T-helper 17 cell (primary cell): ENCODE measurements around the gene MYORG. TPM values are rescaled to one million over a fixed set of nuclear protein-coding genes. Genes with fewer than 3 reads are reported as not detected.
A peak's percentile ranks its signal among the peaks of the same experiment; 100 is the strongest.

ENCODE experiments used
- ATAC-seq: fragments of 150-1000 bp; cut with Tn5 transposase; 2 replicates; pipeline ENCODE4 v1.10.0; 2021; ENCODE audit warnings: mild to moderate bottlenecking, moderate library complexity
- DNase-seq, 3 donors: peaks; one replicate each; pipeline versions ENCODE4 v3.0.0 to v3.0.0-alpha.2; 2020 to 2021
- H3K9me3 ChIP-seq: one replicate; pipeline ENCODE4 v1.7.0; 2013; ENCODE audit warnings: low read length, mild to moderate bottlenecking; ENCODE audit not compliant: control insufficient read depth, poor library complexity, severe bottlenecking
- H3K27ac Mint-ChIP-seq: one replicate; pipeline ENCODE4 v1.8.0; 2022; ENCODE audit warnings: mild to moderate bottlenecking, moderate library complexity, mixed read lengths
- H3K27me3 Mint-ChIP-seq: one replicate; pipeline ENCODE4 v1.8.0; 2022; ENCODE audit warnings: mixed read lengths
- H3K36me3 Mint-ChIP-seq: one replicate; pipeline ENCODE4 v1.8.0; 2022; ENCODE audit warnings: low read depth, mixed read lengths
- H3K4me1 Mint-ChIP-seq: one replicate; pipeline ENCODE4 v1.8.0; 2022; ENCODE audit warnings: mild to moderate bottlenecking, mixed read lengths
- H3K4me3 Mint-ChIP-seq: one replicate; pipeline ENCODE4 v1.8.0; 2022; ENCODE audit warnings: mild to moderate bottlenecking, moderate library complexity, mixed read lengths
- total RNA-seq, 4 donors: library from RNA in 2 of 4; stranded (reverse) in 2 of 4; gene quantifications; one replicate each; pipeline ENCODE4 v1.2.3 and lab custom pipeline; 2022 to 2026

MYORG gene
- total RNA-seq, 2 donors from 2014 or later = 0.42 to 0.65 TPM

DNA sequence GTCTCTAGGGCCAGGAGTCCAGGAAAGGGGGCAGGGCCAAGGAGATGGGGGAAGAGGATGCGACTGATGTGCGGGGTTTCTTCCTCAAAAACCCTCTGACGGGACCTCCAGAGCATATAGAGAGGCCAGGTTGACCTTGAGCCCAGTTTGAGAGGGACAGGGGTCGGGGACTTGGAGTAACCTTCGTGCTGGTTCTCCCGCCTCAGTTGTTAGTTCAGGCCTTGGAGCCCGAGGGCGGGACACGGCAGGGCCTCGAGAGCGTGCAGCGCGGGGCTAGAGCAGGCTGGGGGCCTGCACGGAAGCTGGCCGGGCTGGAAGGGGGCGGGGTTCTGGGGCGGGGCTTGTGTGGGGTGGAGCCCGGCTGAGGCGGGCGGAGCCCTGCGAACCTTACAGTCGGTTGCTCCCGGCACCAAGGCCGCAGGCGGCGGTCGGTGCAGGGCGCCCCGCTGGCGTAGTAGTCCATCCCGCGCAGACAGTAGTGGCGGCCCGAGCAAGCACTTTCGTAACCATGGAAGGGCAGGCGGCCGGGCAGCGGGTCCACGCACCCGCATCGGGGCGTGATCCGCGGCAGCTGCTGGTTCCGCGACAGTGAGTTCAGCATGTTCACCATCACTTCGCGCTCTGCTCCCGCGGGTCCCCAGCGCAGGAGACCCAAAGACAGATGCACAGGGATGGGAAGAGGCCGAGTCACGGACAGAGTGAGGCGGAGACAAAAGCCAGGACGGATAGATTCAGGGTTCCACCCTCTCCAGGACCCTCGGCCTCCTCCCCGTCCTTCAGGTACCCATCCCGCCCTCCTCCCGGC lies 4.0 kb upstream of the MYORG start:
- peak; percentile 50 for ATAC-seq
- Mint-ChIP-seq H3K36me3 (no peaks in the 10 kb centered on the region), H3K27me3 (no peaks in the 10 kb centered on the region), H3K4me1 (peaks cover 47% of the 10 kb centered on the region), H3K4me3 (peak overlapping the region; percentile 86), H3K27ac (peak overlapping the region; percentile 68)
- DNase-seq = peak; percentile 55 to 79 (median 77)
- no peaks in the 10 kb centered on the region for H3K9me3 ChIP-seq

DNA sequence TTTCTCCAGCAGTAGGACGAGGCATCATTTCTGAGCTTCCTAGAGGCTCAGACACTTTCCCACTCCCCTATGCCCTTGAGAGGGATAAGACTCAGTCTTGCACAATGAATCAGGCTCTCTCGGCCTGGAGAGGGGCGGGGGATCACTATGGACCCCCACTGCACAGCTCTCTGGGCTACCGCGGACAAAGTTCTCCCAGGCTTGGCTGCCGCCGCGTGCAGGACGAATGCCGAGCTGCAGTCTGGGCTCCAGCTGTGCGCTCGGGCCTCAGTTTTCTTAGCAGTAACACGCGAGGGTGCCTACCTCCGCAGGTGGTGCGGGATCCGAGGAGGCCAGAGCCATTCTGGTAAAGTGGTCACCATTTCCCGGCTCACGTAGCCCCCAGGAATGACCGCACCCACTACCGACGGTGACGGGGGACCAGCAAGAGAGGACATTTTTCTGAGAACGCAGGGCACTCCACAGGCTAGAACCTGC lies 3.4 kb upstream of the MYORG start:
- H3K9me3 ChIP-seq = no peaks in the 10 kb centered on the region
- H3K27ac Mint-ChIP-seq = peak overlapping the region; percentile 68
- no peaks in the 10 kb centered on the region for H3K27me3 Mint-ChIP-seq
- no peaks in the 10 kb centered on the region for H3K36me3 Mint-ChIP-seq
- DNase-seq (no peak), ATAC-seq (no peak)
- peaks cover 50% of the 10 kb centered on the region for H3K4me1 Mint-ChIP-seq
- H3K4me3 Mint-ChIP-seq = peak overlapping the region; percentile 86

DNA sequence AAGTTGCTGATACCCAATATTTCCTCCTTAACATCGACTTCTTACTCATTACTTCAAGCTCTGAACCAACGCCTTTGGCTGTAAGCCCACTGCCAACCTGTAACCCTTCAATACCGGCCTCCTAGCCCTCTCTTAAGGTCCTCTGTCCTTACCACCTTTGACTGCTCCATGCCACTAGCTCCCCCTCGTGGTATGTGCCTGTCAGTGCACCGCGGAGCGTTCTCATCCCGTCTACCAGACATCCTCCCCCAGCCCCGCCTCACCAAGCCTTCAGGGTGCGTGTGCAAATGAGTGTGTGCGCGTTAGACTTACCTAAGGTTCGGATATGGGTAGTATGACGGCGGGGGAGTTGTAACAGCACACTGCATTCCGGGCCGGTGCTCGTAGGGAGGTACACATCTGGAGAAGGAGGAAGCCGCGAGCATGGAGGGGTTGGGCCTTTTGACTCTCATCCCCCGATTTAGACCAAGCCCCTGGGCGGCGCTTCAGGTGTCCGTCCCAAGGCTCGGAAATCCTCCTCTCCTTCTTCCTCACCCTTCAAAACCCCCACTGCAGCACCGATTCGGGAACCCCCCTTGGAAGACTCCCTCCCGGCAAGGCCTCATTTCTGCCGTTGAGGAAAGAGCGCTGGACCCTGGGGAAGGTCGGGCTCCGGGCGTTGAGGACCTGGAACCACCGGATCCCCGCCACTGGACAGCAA lies 2.8 kb upstream of the MYORG start:
- H3K27ac Mint-ChIP-seq = peak overlapping the region; percentile 68
- peak overlapping the region; percentile 86 for H3K4me3 Mint-ChIP-seq
- peaks cover 47% of the 10 kb centered on the region for H3K4me1 Mint-ChIP-seq
- peak; percentile 43 for ATAC-seq
- H3K36me3 Mint-ChIP-seq = no peaks in the 10 kb centered on the region
- peak; percentile 71 to 85 (median 81) for DNase-seq
- no peaks in the 10 kb centered on the region for H3K9me3 ChIP-seq
- H3K27me3 Mint-ChIP-seq = no peaks in the 10 kb centered on the region

DNA sequence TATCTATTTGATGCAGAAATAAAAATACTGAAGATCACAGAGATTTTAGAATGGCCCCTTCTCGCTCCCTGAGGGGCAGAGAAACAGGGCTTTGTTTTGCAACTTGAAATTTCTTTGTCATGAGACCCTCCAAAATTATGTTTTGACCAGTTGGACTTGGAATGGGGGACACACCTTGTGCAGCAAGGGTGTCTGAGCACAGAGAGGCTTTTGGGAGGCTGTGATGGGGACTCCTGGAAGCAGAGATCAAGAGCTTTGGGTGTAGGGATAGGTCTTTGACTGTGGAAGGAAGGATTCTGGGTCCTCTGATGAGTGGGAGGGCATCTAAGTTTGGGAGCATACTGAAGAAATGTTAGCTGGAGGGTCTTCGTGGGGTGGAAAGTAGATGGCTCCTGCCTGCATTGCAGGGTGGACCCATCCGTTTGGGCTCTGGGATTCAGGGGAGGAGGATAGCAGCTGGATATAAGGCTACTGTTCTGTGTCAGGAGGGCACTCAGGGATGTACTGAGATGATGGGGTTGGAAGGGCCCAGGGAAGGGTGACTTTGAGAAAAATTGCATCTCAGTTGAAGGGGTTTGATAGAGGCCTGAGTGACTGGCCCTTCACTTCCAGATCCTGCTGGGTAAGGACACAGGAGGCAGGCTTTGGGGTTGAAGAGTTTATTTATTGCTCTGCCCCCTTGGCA lies 1.8 kb upstream of the MYORG start:
- Mint-ChIP-seq H3K27me3 (no peaks in the 10 kb centered on the region), H3K36me3 (no peaks in the 10 kb centered on the region), H3K4me1 (peaks cover 49% of the 10 kb centered on the region), H3K27ac (no peak overlapping the region), H3K4me3 (peak overlapping the region; percentile 86)
- DNase-seq = no peak
- no peak for ATAC-seq
- no peaks in the 10 kb centered on the region for H3K9me3 ChIP-seq

DNA sequence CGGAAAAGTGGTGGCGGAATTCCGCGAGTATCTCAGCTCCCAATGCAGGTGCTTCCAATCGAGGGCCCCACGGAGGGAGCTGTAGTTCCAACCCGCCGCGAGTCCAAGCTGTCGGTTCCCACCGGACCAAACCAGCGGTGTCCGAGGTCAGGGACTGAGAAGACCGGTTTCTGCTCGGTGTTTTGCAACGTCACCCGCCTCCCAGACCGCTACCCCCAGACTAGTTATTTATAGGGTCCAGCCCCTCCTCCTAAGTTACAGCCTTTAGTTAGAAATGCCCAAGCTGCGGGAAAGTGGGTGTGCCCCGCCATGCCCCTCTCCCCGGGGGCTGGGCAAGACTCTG lies 677 bp upstream of the MYORG start:
- peaks cover 49% of the 10 kb centered on the region for H3K4me1 Mint-ChIP-seq
- ATAC-seq = no peak
- no peak for DNase-seq
- H3K27me3 Mint-ChIP-seq = no peaks in the 10 kb centered on the region
- peak overlapping the region; percentile 93 for H3K4me3 Mint-ChIP-seq
- no peaks in the 10 kb centered on the region for H3K9me3 ChIP-seq
- no peaks in the 10 kb centered on the region for H3K36me3 Mint-ChIP-seq
- no peak overlapping the region for H3K27ac Mint-ChIP-seq

DNA sequence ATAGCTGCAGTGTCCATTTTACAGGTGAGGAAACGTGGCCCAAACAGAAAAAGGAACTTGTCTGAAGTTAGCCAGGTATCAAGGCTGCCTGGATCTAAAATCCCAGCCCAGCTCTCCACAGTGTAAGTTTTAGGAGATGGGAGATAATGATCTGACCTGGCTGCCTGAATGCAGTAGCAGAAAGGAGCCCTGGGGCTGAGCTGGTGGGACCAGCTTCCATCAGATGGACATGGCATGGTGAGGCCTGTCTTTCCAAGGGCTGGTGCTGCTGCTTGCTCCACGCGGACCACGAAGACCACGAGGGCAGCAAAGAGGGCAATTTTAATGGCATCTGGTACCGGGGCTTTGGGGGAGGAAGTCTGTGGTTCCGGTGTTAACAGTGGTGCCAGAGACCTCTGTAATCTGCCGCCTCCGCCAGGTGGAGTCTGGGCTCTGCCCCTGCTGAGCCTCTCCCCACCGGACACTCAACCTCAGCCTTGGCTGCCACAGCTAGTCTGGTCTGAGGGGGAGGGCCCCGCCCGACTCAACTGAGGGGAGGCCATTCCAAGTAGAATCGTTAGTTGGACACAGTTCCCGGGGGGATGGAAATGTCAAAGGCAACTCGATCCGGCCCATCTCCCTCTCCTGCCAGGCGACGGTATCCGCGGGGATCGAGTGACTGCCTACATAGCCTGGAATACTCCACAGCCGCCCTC lies 650 bp downstream of the MYORG start:
- H3K27ac Mint-ChIP-seq = peak overlapping the region; percentile 73
- peak overlapping the region; percentile 93 for H3K4me3 Mint-ChIP-seq
- ATAC-seq = peak; percentile 16
- H3K9me3 ChIP-seq = no peaks in the 10 kb centered on the region
- H3K4me1 Mint-ChIP-seq = peaks cover 40% of the 10 kb centered on the region
- no peaks in the 10 kb centered on the region for H3K27me3 Mint-ChIP-seq
- DNase-seq = peak in 2 of 3 donors; percentile 29 to 34
- no peaks in the 10 kb centered on the region for H3K36me3 Mint-ChIP-seq

DNA sequence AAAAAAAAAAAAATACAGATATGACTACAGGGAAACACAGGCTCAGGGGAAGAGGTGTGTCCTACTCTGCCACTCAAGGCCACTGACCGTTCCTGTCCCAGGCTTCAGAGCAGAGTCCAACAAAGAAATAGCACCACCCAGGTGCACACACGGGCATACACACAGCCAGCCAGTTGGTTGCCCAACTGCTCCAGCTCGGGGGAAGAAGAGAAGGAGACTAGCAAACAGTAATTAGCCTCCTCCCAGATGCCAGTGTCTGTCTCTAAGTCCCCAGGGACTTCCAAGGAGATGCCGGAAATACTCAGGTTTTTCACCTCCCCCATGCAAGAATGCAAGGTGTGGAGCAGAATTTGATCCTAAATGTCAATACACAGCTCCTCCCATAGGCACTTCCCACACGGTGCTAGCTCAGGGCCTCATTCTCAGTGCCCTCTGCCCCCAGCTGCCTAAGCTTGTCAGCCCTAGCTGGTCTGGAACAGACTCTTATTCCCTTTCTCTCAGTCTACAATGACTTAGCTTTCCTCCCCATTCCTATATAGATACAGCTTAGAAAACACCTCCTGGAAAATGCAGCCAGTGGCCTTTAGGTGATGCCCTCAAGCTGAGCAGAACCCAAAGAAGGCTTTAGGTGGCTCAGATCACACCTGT lies 1.7 kb downstream of the MYORG start:
- Mint-ChIP-seq H3K27ac (peak overlapping the region; percentile 73), H3K36me3 (no peaks in the 10 kb centered on the region), H3K27me3 (no peaks in the 10 kb centered on the region), H3K4me1 (peaks cover 33% of the 10 kb centered on the region), H3K4me3 (peak overlapping the region; percentile 93)
- no peak for DNase-seq
- H3K9me3 ChIP-seq = no peaks in the 10 kb centered on the region
- no peak for ATAC-seq

DNA sequence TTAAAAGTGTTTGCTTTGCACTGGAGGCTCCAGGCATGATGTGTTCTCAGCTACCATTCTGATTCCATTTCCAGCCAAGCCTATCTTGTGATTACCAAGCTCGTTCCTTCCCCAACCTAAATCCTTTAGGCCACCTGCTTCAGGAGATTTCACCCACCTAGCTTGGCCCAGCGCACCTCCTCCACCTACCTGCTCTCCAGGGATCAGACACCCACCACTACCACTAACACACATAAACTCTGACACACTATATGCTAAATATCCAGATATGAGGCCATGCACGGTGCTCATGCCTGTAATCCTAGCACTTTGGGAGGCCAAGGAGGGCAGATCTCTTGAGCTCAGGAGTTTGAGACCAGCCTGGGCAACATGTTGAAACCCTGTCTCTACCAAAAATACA lies 2.4 kb downstream of the MYORG start:
- H3K36me3 Mint-ChIP-seq = no peaks in the 10 kb centered on the region
- DNase-seq (no peak), ATAC-seq (no peak)
- peak overlapping the region; percentile 67 for H3K27ac Mint-ChIP-seq
- H3K4me1 Mint-ChIP-seq = peaks cover 26% of the 10 kb centered on the region
- H3K9me3 ChIP-seq = no peaks in the 10 kb centered on the region
- no peaks in the 10 kb centered on the region for H3K27me3 Mint-ChIP-seq
- H3K4me3 Mint-ChIP-seq = no peak overlapping the region

DNA sequence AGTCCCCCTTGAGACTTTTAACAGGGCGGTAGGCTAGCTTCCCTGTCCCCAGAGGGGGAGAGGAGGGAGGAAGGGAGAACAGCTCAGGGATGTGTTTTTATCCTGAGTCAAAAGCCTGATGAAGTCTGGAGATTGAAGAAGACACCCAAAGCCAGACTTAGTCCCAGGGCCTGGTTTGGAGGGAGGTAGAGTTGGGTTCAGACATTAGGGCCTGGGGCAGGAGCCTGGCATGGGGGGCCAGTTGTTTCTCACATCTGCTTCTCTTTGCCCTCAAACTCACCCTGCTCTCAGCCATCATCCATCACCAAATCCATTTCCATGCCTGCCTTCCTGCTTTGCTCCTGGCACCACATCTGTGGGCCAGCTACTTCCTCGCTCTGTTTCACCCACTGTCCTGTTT lies 2.9 kb downstream of the MYORG start:
- Mint-ChIP-seq H3K36me3 (no peaks in the 10 kb centered on the region), H3K4me1 (peaks cover 23% of the 10 kb centered on the region), H3K27me3 (no peaks in the 10 kb centered on the region), H3K4me3 (no peak overlapping the region), H3K27ac (peak overlapping the region; percentile 67)
- ATAC-seq (no peak), DNase-seq (no peak)
- no peaks in the 10 kb centered on the region for H3K9me3 ChIP-seq

DNA sequence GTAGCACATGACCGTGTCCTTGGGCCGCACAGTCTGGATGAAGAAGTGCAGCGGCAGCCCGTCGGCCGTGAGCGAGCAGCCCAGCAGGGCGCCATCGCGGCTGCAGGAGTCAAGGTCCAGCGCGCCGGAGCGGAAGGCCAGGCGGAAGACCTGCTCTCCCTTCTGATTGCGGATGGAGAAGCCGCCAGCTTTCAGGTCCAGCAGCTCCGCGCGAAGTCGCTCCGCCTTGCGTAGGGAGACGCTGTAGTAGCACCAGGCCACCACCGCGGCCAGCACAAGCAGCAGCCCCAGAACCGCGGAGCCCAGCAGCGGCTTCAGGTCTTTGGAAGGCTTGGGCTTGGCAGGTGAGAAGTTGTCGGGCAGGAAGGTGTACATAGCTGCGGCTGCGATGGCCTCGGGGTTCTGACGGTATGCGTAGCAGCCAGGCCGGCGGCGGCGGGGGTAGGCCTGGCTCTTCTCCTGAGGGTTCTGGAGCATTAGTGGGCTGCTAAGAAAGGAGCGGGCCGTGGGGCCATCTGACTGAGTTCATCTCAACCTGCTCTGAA lies 4.2 kb downstream of the MYORG start:
- ATAC-seq (no peak), DNase-seq (no peak)
- no peaks in the 10 kb centered on the region for H3K36me3 Mint-ChIP-seq
- no peak overlapping the region for H3K4me3 Mint-ChIP-seq
- peaks cover 18% of the 10 kb centered on the region for H3K4me1 Mint-ChIP-seq
- no peak overlapping the region for H3K27ac Mint-ChIP-seq
- no peaks in the 10 kb centered on the region for H3K9me3 ChIP-seq
- H3K27me3 Mint-ChIP-seq = no peaks in the 10 kb centered on the region

DNA sequence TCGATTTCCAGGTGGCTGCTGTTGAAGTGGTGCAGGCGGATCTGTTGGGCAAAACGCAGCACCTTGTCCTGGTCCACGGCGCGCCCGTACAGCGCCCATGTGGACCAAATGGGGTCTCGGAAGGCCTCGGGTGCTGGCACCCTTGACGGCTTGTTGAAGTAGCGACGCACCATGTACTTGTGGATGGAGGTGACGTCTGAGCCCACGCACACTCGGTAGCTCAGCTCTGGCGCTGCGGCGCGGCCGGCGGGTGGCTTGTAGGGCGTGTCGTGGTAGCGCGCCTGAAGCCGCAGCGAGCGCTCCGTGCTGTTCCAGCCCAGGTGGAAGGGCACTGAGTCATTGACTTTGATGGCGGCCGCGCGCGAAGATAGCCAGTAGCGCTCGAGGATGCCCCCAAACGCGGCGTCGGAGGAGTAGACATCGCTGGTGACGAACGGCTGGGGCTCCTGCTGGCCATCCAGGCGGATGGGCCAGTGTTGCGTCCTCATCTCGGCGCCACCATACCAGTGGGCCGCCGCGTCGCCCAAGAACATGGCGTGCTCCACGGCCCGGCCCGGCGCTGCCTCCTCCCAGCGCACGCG lies 4.7 kb downstream of the MYORG start:
- H3K36me3 Mint-ChIP-seq = no peaks in the 10 kb centered on the region
- H3K4me3 Mint-ChIP-seq = no peak overlapping the region
- no peaks in the 10 kb centered on the region for H3K9me3 ChIP-seq
- no peaks in the 10 kb centered on the region for H3K27me3 Mint-ChIP-seq
- DNase-seq (no peak), ATAC-seq (no peak)
- peaks cover 16% of the 10 kb centered on the region for H3K4me1 Mint-ChIP-seq
- H3K27ac Mint-ChIP-seq = no peak overlapping the region
